GM12801 (cell line): Measurements from ENCODE around the gene COBLL1.

Experiments
- CTCF ChIP-seq: IDR thresholded peaks from one replicate; pipeline ENCODE4 v1.5.1; 2011; ENCODE audit warnings: control low read depth; ENCODE audit not compliant: insufficient read length; ENCODE audit errors: extremely low read depth

The COBLL1 gene

GRCh38 chr2:164812378-164812777, 29.2 kb downstream of the COBLL1 start:
- TF ChIP-seq CTCF: no peak

- no peak for TF ChIP-seq CTCF
Observed at GRCh38 chr2:164811819-164812218, 29.8 kb downstream of the COBLL1 start.

- TF ChIP-seq CTCF: no peak
Observed at GRCh38 chr2:164810843-164811242, 30.8 kb downstream of the COBLL1 start.

GRCh38 chr2:164808776-164809175, 32.8 kb downstream of the COBLL1 start:
- TF ChIP-seq CTCF: no peak

- no peak for TF ChIP-seq CTCF
Observed at GRCh38 chr2:164803776-164804466, 37.7 kb downstream of the COBLL1 start.

GRCh38 chr2:164802095-164802707, 39.4 kb downstream of the COBLL1 start:
- no peak for TF ChIP-seq CTCF

GRCh38 chr2:164800572-164800971, 41.1 kb downstream of the COBLL1 start:
- TF ChIP-seq CTCF: no peak
